OCI-LY7 (cell line): ENCODE data around the gene FAM168B. TPM values are rescaled to one million over a fixed set of nuclear protein-coding genes. Genes with fewer than 3 reads are reported as not detected.

Experiments
- BruUV-seq: library from RNA; stranded (reverse); fragments of 400-500 nt; replicated peaks from 2 replicates; lab custom pipeline; 2021; lab: Mats Ljungman, UMichigan
- CTCF ChIA-PET: fragments of 300-600 bp; sonication (Branson Sonifier 250); formaldehyde crosslinking; loops from one replicate; lab custom pipeline; 2022; ENCODE audit warnings: antibody characterized with exemption; ENCODE audit not compliant: unreplicated experiment; lab: Charles Lee
- POLR2A ChIA-PET: fragments of 300-600 bp; sonication (Branson Sonifier 250); formaldehyde crosslinking; loops from one replicate; lab custom pipeline; 2022; ENCODE audit warnings: antibody characterized with exemption; lab: Charles Lee
- DNase-seq: peaks from one replicate; pipeline ENCODE4 v3.0.0-alpha.2; 2015; ENCODE audit warnings: low spot score
- H2AFZ ChIP-seq: fragments of 200-600 bp; sonication (generic), shearing (Covaris generic); 2 replicates; pipeline ENCODE4 v1.6.1; 2014; ENCODE audit warnings: mild to moderate bottlenecking, antibody characterized with exemption, low read length, moderate library complexity
- H3K27ac ChIP-seq: fragments of 200-600 bp; sonication (generic); 2 replicates; pipeline ENCODE4 v1.5.1; 2014; ENCODE audit warnings: mixed run types, low read depth, mild to moderate bottlenecking, moderate library complexity, low read length, inconsistent platforms; ENCODE audit not compliant: poor library complexity, severe bottlenecking
- H3K36me3 ChIP-seq: fragments of 200-600 bp; sonication (generic); 2 replicates; pipeline ENCODE4 v1.6.1; 2014; ENCODE audit warnings: mild to moderate bottlenecking, antibody characterized with exemption, low read length, moderate library complexity, mixed read lengths; ENCODE audit not compliant: insufficient read depth
- H3K4me1 ChIP-seq: fragments of 200-600 bp; sonication (generic); 2 replicates; pipeline ENCODE4 v1.5.1; 2014; ENCODE audit warnings: mild to moderate bottlenecking, low read length; ENCODE audit not compliant: insufficient read depth, poor library complexity, severe bottlenecking
- H3K4me2 ChIP-seq: fragments of 200-600 bp; sonication (generic); 2 replicates; pipeline ENCODE4 v1.6.1; 2014; ENCODE audit warnings: mild to moderate bottlenecking, low read length
- H3K4me3 ChIP-seq: fragments of 200-600 bp; sonication (generic); 2 replicates; pipeline ENCODE4 v1.5.1; 2014; ENCODE audit warnings: mild to moderate bottlenecking, low read depth, low read length; ENCODE audit not compliant: poor library complexity, severe bottlenecking
- H3K79me2 ChIP-seq: fragments of 200-600 bp; sonication (generic); 2 replicates; pipeline ENCODE4 v1.6.1; 2016; ENCODE audit warnings: low read depth, mild to moderate bottlenecking, low read length, moderate library complexity, mixed read lengths; ENCODE audit not compliant: insufficient read depth
- H3K9me2 ChIP-seq: fragments of 200-600 bp; sonication (generic); 2 replicates; pipeline ENCODE4 v1.6.1; 2016; ENCODE audit warnings: mild to moderate bottlenecking, low read length, mixed read lengths; ENCODE audit not compliant: insufficient read depth
- H3K9me3 ChIP-seq: fragments of 200-600 bp; sonication (generic); 2 replicates; pipeline ENCODE4 v1.6.1; 2014; ENCODE audit warnings: mild to moderate bottlenecking, mixed run types, low read length, mixed read lengths
- H4K20me1 ChIP-seq: fragments of 200-600 bp; sonication (generic); 2 replicates; pipeline ENCODE4 v1.6.1; 2014; ENCODE audit warnings: mild to moderate bottlenecking, antibody characterized with exemption, low read length, moderate library complexity, mixed read lengths; ENCODE audit not compliant: insufficient read depth
- EZH2phosphoT487 ChIP-seq: fragments of 200-600 bp; sonication (generic); IDR thresholded peaks from 2 replicates; pipeline ENCODE4 v1.6.1; 2018; ENCODE audit warnings: low read depth, borderline replicate concordance, mild to moderate bottlenecking, mixed run types, antibody characterized with exemption, low read length, moderate library complexity, mixed read lengths
- intact Hi-C: fragments of 100-400 bp; cut with micrococcal nuclease; formaldehyde crosslinking; loops from one replicate; pipeline ENCODE4 v1.10.0; 2022; ENCODE audit not compliant: unreplicated experiment
- total RNA-seq, 2 experiments: library from RNA; depleted of rRNA in 1 of 2; stranded (reverse); fragments of >200 nt in 1 of 2; shearing (Covaris generic) in 1 of 2; gene quantifications; 2 replicates each; pipeline ENCODE4 v1.2.3, GENCODE V29; 2014 to 2022
- TF ChIP-seq, protein P1 (sequence below): fragments of 200-600 bp; sonication (generic); conservative IDR thresholded peaks from 2 replicates; pipeline ENCODE4 v1.5.1; 2014; ENCODE audit warnings: mild to moderate bottlenecking, antibody characterized with exemption, low read length, moderate library complexity, mixed read lengths

Gene FAM168B
- total RNA-seq, 2 experiments from 2014 or later, result 53.6 to 85.3 TPM

DNA sequence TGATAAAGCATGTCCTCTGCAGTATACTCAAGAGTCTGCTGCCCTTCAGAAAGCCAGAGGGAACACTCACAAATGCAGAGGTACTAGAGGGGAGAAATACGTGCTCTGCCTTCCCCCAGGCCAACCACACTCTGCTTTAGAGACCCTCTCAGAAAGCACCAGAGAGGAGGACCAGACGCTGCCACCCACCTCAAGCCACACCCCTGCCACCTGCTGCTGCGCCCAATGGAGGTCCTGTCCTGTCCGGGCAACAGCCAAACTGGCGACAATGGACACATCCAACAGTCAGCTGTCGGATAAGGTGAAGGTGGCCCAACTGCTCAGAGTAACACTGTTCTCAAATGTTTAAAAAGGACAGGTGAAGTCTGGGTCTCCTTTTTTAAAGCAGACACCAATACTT, 44.6 kb downstream of the FAM168B start:
- no TSS peak for BruUV-seq
- H3K4me1 ChIP-seq, result peaks cover 18% of the 10 kb centered on the region
- H3K4me2 ChIP-seq, result no peak overlapping the region
- intact Hi-C loops, result no loop called here
- no peaks in the 10 kb centered on the region for H3K79me2 ChIP-seq
- ChIA-PET POLR2A (no interaction called here), CTCF (no interaction called here)
- no peak overlapping the region for H3K27ac ChIP-seq
- no peak overlapping the region for H3K4me3 ChIP-seq
- H4K20me1 ChIP-seq, result peaks cover 7% of the 10 kb centered on the region; the same call in 1 of the 2 replicates
- no peaks in the 10 kb centered on the region for H3K9me2 ChIP-seq
- no peak for DNase-seq
- no peak overlapping the region for H2AFZ ChIP-seq
- TF ChIP-seq, protein P1, sequence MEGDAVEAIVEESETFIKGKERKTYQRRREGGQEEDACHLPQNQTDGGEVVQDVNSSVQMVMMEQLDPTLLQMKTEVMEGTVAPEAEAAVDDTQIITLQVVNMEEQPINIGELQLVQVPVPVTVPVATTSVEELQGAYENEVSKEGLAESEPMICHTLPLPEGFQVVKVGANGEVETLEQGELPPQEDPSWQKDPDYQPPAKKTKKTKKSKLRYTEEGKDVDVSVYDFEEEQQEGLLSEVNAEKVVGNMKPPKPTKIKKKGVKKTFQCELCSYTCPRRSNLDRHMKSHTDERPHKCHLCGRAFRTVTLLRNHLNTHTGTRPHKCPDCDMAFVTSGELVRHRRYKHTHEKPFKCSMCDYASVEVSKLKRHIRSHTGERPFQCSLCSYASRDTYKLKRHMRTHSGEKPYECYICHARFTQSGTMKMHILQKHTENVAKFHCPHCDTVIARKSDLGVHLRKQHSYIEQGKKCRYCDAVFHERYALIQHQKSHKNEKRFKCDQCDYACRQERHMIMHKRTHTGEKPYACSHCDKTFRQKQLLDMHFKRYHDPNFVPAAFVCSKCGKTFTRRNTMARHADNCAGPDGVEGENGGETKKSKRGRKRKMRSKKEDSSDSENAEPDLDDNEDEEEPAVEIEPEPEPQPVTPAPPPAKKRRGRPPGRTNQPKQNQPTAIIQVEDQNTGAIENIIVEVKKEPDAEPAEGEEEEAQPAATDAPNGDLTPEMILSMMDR, result no peak
- TF ChIP-seq EZH2phosphoT487, result no peak
- no peaks in the 10 kb centered on the region for H3K9me3 ChIP-seq
- peaks cover 70% of the 10 kb centered on the region for H3K36me3 ChIP-seq

DNA sequence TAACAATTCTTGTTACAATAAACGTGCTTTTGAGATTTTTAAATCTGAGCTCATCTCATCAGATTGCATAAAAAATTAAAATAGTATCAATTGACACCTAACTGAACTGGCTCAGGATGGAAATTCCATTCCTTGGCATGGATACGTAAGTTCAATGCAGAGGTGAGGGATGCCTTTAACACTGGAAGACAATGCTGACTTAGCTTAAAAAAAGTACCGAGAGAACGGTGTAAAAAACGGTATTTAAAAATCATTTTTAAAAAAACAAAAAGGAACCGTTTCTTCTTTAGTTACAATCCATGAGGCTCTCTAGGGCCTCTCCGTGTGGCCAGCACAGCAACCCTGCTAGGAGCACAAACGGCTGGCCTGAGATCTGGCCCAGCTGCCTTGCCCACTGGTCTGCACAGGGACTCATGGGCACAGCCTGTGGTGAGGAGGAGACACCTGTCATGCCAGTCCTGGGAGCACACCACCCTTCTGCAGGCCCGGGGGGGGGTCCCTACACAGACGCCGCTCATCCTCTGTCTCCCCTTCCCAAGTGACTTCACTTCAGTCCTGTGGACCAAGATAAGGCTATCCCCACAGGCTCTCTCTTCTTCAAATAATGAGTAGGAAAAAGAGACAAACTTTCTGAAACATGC, 45.2 kb downstream of the FAM168B start:
- H3K36me3 ChIP-seq, result peaks cover 64% of the 10 kb centered on the region
- DNase-seq, result no peak
- intact Hi-C loops, result no loop called here
- no peak overlapping the region for H3K27ac ChIP-seq
- peaks cover 18% of the 10 kb centered on the region for H3K4me1 ChIP-seq
- H2AFZ ChIP-seq, result no peak overlapping the region
- POLR2A ChIA-PET, result no interaction called here
- H3K9me2 ChIP-seq, result no peaks in the 10 kb centered on the region
- peaks cover 7% of the 10 kb centered on the region; the same call in 1 of the 2 replicates for H4K20me1 ChIP-seq
- no peaks in the 10 kb centered on the region for H3K79me2 ChIP-seq
- TF ChIP-seq, protein P1, result no peak
- TF ChIP-seq EZH2phosphoT487, result no peak
- no peak overlapping the region for H3K4me2 ChIP-seq
- BruUV-seq, result no TSS peak
- CTCF ChIA-PET, result no interaction called here
- no peak overlapping the region for H3K4me3 ChIP-seq
- H3K9me3 ChIP-seq, result no peaks in the 10 kb centered on the region

DNA sequence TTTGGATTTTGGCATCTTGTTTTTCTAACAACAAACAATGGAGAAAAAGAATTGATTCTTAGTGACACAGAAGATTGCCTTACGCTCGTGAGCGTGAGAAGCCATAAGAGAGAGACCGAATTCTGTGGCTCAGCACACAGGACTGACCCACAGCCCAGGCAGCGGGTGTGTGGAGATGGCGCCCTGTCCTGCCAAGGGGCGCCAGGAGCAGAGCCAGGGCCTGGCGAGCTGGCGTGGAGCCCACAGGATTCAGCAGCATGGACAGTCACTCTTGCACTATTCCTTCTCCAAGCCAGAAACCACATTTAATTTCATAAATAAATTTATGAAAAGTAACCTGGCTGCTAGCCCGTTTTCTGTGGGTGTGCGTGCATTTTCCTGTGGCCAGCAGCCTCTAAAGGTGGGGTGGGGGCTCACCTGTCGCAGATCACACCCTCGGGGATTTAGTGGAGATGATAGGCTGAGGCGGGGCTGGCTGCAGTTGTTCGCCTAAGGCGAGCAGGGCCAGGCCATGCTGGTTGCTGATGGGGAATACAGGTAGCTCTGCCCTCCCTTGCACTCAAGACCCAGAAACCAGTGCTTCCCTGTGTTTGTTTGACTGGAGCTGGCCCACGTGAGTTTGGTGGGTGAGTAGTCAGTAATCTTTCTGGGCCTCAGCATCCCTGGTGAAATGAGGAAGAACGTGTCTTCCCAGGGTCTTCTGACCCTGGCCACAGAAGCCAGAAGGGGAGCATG, 46.2 kb downstream of the FAM168B start:
- DNase-seq, result no peak
- no peak overlapping the region for H2AFZ ChIP-seq
- peaks cover 55% of the 10 kb centered on the region for H3K36me3 ChIP-seq
- intact Hi-C loops, result no loop called here
- ChIA-PET POLR2A (no interaction called here), CTCF (no interaction called here)
- no peak overlapping the region for H3K27ac ChIP-seq
- BruUV-seq, result no TSS peak
- no peaks in the 10 kb centered on the region for H3K79me2 ChIP-seq
- H4K20me1 ChIP-seq, result peaks cover 7% of the 10 kb centered on the region; the same call in 1 of the 2 replicates
- H3K4me1 ChIP-seq, result peaks cover 18% of the 10 kb centered on the region
- H3K9me2 ChIP-seq, result no peaks in the 10 kb centered on the region
- TF ChIP-seq EZH2phosphoT487, result no peak
- TF ChIP-seq, protein P1, result no peak
- no peak overlapping the region for H3K4me3 ChIP-seq
- H3K9me3 ChIP-seq, result no peaks in the 10 kb centered on the region
- no peak overlapping the region for H3K4me2 ChIP-seq
